ENCODE results near the gene SHB.

SHB gene

GRCh38 chr9:37926737-37927118, 142.3 kb downstream of the SHB start:
- no peak for DNase-seq

GRCh38 chr9:37925786-37926736, 143.0 kb downstream of the SHB start:
- no peak for DNase-seq

GRCh38 chr9:37925006-37925405, 144.0 kb downstream of the SHB start:
- DNase-seq: no peak

- DNase-seq: no peak
Observed at GRCh38 chr9:37924538-37924937, 144.5 kb downstream of the SHB start.

- DNase-seq: no peak
Observed at GRCh38 chr9:37923796-37924427, 145.1 kb downstream of the SHB start.

GRCh38 chr9:37923118-37923795, 145.8 kb downstream of the SHB start:
- no peak for DNase-seq

GRCh38 chr9:37922363-37923117, 146.5 kb downstream of the SHB start:
- no peak for DNase-seq

- DNase-seq: no peak
Observed at GRCh38 chr9:37921546-37922300, 147.3 kb downstream of the SHB start.

- DNase-seq: no peak
Observed at GRCh38 chr9:37921168-37921510, 147.9 kb downstream of the SHB start.

- no peak for DNase-seq
Observed at GRCh38 chr9:37920471-37921167, 148.4 kb downstream of the SHB start.

- no peak for DNase-seq
Observed at GRCh38 chr9:37919956-37920335, 149.1 kb downstream of the SHB start.

GRCh38 chr9:37919246-37919955, 149.6 kb downstream of the SHB start:
- DNase-seq: no peak

- no peak for DNase-seq
Observed at GRCh38 chr9:37918665-37919170, 150.3 kb downstream of the SHB start.

- no peak for DNase-seq
Observed at GRCh38 chr9:37917801-37918664, 151.0 kb downstream of the SHB start.

- DNase-seq: no peak
Observed at GRCh38 chr9:37917313-37917731, 151.7 kb downstream of the SHB start.

- DNase-seq: no peak
Observed at GRCh38 chr9:37916471-37917312, 152.3 kb downstream of the SHB start.

- no peak for DNase-seq
Observed at GRCh38 chr9:37915911-37916470, 153.0 kb downstream of the SHB start.

- no peak for DNase-seq
Observed at GRCh38 chr9:37914701-37915358, 154.2 kb downstream of the SHB start.
